ENCODE data around the gene ITIH1.
"Not testable (repeated sequence)": the region's sequence is repeated elsewhere in the genome, so short reads cannot be mapped to it uniquely, and the experiment has no call there.

The ITIH1 gene

GRCh38 chr3:52777127-52777958 is at the start of gene ITIH1:
TSS of gene ITIH1 (plus strand) at chr3:52777599. CDS start at chr3:52777616, 17 bp downstream.
- no peak for DNase-seq

- DNase-seq = not testable (repeated sequence)
Observed at GRCh38 chr3:52728753-52729152, 48.6 kb upstream of the ITIH1 start.

DNA sequence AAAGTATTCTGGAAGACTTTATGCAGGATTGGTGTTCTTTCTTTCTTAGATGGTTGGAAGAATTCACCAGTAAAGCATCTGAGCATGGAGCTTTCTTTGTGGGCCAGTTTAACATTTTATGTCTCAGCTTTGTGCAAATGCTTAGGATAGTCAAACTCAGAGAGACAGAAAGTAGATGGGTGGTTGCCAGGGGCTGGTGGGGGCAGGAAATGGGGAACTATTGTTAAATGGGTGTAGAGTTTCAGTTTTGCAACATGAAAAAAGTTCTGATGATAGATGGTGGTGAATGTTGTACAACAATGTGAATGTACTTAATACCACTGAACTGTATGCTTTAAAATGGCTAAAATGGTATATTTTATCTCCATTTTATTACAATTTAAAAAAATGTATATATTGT is 46.7 kb upstream of the ITIH1 start:
- DNase-seq = no peak

DNA sequence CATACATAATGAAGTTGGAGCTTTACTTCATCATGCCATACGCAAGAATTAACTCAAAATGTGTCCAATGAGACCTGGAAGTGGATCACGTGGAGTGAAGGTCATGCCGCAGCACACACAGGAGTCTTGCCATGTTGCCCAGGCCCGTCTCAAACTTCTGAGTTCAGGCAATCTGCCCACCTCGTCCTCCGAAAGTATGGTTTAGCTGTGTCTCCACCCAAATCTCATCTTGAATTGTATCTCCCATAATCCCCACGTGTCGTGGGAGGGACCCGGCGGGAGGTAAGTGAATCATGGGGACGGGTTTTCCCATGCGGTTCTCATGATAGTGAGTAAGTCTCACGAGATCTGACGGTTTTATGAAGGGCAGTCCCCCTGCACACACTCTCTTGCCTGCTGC is 45.8 kb upstream of the ITIH1 start:
- no peak for DNase-seq

DNA sequence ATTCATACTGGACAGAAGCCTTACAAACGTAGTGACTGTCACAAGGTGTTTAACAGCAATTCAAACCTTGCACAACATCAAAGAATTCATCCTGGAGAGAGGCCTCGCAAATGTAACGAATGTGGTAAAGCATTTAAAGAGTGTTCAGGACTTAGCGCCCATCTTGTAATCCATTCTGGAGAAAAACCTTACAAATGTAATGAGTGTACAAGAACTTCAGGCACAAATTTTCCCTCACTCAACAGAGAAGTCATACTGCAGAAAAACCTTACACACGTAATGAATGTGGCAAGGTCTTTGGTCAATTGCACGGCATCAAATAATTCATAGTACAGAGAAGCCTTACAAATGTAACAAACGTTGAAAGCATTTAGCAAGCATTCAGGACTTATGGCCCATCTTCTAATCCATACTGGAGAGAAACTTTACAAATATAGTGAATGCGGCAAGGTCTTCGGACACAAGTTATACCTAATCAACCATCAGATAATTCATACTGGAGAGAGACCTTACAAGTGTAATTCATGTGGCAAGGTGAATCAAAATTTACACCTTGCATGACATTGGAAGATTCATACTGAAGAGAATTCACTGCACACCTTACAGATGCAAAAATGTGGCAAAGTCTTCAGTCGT is 44.0 kb upstream of the ITIH1 start:
- DNase-seq = no peak

- DNase-seq = no peak
Observed at GRCh38 chr3:52739730-52740129, 37.7 kb upstream of the ITIH1 start.

GRCh38 chr3:52742418-52743041 is 34.9 kb upstream of the ITIH1 start:
- DNase-seq = peak; percentile 39

DNA sequence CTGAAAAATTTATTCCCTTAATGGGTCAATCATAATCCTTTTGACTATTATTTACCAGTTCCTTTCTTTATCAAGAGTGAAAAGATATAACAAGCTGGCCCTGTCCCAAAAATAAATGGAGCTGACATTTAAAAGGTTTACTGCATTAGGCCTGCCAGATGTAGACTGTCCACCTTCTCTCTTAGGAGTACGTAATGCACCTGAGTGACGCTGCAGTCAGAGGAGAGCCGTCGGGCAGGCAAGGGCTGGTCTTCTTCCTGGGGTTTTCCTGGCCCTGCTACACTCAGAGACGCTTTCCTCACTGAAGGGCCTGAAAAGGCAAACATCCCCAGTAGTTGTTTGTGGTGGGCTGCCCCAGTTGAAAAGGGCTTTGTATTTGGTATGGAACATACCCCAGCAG is 34.2 kb upstream of the ITIH1 start:
- no peak for DNase-seq

DNA sequence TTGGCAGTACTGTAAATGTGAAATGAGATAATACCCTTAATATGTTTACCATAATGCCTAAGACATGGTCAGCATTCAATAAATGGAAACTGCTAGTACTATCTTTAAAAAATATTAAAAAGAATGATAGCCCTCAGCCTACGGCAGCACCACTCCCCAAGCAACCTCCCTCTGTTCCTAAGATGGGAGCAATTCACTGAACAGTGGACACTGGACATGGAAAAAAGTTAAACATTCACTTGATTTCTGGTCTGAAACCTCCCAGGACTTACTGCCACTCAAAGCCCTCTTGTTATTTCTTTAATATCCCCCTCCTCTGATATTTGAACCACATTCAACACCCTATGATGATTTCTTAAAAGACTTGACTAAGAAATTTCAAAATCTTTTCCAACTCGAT is 33.7 kb upstream of the ITIH1 start:
- DNase-seq = no peak

- DNase-seq = no peak
Observed at GRCh38 chr3:52752045-52752660, 25.2 kb upstream of the ITIH1 start.

DNA sequence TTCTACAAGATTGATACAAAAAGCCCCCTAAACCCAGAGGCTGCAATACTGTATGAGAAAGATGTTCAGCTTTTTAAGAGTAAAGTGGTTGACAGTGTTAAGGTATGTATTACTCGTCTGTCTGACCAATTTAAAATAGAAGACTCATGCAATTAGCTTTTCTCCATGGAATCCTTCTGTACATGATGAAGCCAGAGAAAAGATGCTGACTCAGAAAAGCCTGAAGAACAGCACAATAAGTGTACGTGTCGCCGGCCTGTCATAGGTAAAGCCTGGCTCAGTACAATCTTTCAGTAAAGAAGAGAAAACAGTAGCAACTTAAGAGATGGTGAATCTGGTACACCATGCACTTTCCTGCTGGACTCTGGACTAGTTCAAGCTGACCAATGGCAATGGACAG is 23.0 kb upstream of the ITIH1 start:
- no peak for DNase-seq

GRCh38 chr3:52756141-52756540 is 21.3 kb upstream of the ITIH1 start:
- DNase-seq = no peak

DNA sequence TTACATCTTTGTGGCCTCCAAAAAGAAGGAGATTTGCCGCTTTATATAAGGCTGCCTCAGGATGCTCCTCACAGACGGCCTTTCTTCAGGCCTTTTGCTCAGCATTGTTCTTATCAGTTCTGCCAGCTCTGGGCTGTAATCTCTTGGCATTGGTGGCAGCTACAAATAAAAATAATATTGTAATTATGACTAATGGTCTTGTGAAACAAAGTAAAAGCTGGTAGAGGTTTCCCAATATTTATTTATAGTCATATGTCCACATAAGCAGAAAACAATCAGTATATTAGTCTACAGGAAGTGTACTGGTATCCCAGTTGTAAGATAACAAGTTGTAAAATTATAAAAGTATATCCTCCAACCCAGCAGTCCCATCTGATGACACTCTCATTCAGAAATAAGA is 13.9 kb upstream of the ITIH1 start:
- DNase-seq = no peak

DNA sequence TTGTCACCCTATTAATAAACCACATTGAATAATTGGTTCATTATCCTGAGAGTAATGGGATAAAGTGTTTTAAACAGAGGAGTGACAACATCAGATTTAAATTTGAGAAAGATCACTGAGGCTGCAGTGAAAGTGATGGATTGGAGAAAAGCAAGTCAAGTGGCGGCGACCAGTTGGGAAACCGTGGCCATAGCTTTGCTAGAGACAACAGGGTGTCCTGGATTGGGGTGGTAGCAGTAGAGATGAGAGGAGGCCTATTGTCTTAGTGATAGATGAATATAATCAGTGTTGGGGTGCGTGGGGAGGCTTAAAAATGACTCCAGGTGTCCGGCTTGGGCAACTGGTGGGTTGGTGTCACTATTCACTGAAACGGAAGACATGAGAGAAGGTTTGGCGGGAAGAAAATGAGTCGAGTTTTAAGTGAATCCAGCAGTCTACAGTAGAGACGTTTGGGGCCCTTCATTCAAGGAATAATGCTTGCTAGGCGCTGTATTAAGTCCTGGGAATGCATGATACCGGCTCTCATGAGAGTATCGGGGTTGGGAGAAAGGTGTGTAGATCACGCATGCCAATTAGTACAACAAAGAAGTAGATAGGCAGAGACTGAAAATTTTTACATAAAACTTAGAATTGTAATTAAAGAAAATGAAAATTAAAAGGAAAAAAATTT is 7.5 kb upstream of the ITIH1 start:
- DNase-seq = no peak

- DNase-seq = peak; percentile 88
Observed at GRCh38 chr3:52770496-52771333, 6.7 kb upstream of the ITIH1 start, which contains the start of gene NEK4. TSS of gene NEK4 (minus strand) at chr3:52770940. CDS start at chr3:52770746, 194 bp downstream.

- DNase-seq = no peak
Observed at GRCh38 chr3:52771334-52771681, 6.1 kb upstream of the ITIH1 start.

- no peak for DNase-seq
Observed at GRCh38 chr3:52771702-52772101, 5.7 kb upstream of the ITIH1 start.

DNA sequence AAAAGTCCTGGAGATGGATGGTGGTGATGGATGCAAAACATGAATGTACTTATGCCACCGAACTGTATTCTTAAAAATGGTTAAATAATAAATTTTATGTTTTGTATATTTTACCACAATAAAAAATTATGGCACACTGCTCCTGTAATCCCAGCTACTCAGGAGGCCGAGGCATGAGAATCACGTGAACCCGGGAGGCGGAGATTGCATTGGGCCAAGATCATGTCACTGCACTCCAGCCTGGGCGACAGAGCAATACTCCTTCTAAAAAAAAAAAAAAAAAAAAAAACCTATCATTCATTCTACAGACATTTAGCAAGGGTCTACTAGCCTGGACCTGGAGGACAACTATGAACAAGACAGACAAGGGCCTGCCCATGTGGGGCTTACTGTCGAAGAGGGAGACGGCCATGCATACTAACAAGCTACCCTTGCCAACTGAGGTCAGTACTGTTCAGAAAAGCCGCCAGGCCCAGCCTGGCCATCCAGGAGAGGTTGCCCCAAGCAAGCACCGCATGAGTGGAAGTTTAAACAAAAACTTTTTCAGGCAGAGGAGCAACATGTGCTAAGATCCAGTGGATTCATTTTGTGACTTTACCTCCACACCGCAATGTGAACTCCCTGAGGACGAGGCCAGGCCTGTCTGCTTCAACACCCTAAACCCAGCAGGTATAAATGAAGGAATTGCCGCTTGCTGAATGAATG is 3.9 kb upstream of the ITIH1 start:
- DNase-seq = no peak

DNA sequence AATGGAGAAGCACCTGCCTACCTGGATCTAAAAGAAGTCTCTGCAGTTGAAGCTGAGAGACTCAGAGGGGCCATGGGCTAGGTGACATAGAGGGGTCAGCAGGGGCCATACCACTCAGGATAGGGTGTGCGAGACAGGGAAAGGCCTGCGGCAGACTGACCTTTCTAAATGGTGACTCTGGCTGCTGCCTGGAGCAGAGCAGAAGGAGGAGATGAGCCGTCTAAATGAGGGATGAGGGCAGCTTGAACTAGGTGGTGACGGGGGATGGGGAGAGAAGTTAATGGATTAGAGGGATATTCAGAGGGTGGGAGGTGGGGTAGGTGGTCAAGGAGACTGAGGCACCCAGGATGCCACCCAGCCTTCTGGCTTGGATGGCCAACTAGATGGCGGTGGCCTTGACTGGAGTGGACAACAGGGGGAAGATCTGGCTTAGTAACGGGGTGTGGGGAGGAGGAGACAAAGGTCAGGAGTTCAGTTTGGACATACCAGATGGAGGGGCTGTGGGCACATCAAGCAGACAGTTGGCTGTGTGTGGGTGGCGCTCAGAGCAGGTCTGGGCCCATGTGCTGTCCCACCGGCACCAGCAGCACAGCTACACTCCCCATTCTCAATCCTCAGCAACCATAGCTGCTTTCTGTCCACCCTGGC is 3.2 kb upstream of the ITIH1 start:
- DNase-seq = no peak

DNA sequence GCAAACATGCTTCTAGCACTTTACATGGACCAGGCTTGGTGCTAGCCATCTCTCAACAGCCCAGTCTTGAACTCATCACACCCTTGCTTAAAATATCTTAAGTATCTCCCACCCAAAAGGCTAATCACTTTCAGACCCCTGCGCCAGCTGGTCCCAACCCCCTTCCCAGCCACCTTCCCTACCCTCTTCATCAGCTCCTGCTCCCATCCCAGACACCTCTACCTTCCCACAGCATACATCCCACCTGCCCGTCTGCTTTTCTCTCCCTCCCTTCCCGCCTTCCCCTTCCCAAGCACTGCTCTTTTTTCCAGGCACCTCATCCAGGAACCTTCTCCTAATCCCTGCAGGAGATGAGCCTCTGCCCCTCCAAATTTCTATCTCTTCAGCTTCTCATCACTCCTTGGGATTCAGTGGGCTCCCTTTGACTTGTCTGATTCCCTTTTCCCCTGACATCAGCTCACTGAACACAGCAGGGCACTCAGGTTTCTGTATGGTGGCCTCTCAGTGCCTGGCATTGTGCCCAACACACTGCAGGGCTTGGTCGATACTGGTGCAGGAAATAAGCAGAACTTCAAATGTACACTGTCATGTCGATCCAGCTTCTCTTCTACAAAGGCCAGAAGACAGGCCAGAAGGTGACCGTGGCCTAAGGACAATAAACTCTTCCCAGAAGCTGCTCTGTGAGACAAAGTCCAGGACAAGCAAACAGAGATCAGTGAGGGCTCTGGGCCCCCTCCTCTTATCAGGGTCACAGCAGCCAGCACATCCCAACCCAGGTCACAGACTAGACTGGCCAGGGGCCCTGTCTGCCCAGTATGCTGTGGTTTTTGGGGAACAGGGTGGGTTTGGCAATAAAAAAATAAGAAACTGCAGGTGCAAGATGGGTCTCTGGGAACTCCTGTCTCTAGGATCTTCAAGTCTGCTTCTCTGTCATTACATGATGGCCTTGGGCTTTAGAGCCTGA is 2.2 kb upstream of the ITIH1 start:
- no peak for DNase-seq

Data from CD4-positive, alpha-beta T cell treated with Interleukin-10 for 1 hour (primary cell).